Endothelial cell (in vitro differentiated cells): Measurements from ENCODE around the gene ATP23. TPM values are rescaled to one million over a fixed set of nuclear protein-coding genes. Genes with fewer than 3 reads are reported as not detected.

Experiments
- DNase-seq: peaks from one replicate; pipeline ENCODE4 v3.0.0; 2021; ENCODE audit warnings: low spot score
- H3K27ac Mint-ChIP-seq: one replicate; pipeline ENCODE4 v1.8.0; 2021; ENCODE audit warnings: mixed read lengths, inconsistent platforms; ENCODE audit not compliant: unreplicated experiment
- H3K27me3 Mint-ChIP-seq: one replicate; pipeline ENCODE4 v1.8.0; 2021; ENCODE audit warnings: mild to moderate bottlenecking, moderate library complexity, mixed read lengths, inconsistent platforms; ENCODE audit not compliant: unreplicated experiment
- H3K36me3 Mint-ChIP-seq: one replicate; pipeline ENCODE4 v1.8.0; 2021; ENCODE audit warnings: mild to moderate bottlenecking, low read depth, mixed read lengths, inconsistent platforms; ENCODE audit not compliant: unreplicated experiment
- H3K4me1 Mint-ChIP-seq: one replicate; pipeline ENCODE4 v1.8.0; 2021; ENCODE audit warnings: mild to moderate bottlenecking, mixed read lengths, inconsistent platforms; ENCODE audit not compliant: unreplicated experiment
- H3K4me3 Mint-ChIP-seq: one replicate; pipeline ENCODE4 v1.8.0; 2021; ENCODE audit warnings: mild to moderate bottlenecking, mixed read lengths, inconsistent platforms; ENCODE audit not compliant: unreplicated experiment
- H3K9me3 Mint-ChIP-seq: one replicate; pipeline ENCODE4 v1.8.0; 2021; ENCODE audit warnings: mixed read lengths, inconsistent platforms; ENCODE audit not compliant: unreplicated experiment
- total RNA-seq: library from RNA; stranded (reverse); fragmentation: NEBNext Ultra II Directional; extraction: Animal tissue kit (Norgen Biotek cat#: 25700); gene quantifications from one replicate; pipeline ENCODE4 v1.2.1, GENCODE V29; 2021; ENCODE audit not compliant: unreplicated experiment
- TF ChIP-seq, protein P1 (sequence below): fragments of 200-600 bp; sonication (generic); IDR thresholded peaks from one replicate; pipeline ENCODE4 v1.5.0; 2021; ENCODE audit warnings: antibody characterized with exemption; ENCODE audit not compliant: unreplicated experiment

The ATP23 gene
- total RNA-seq, 1 donor from 2014 or later, result 3.1 TPM

GRCh38 chr12:57989838-57990237 is 48.5 kb downstream of the ATP23 start:
- H3K4me1 Mint-ChIP-seq, result no peaks in the 10 kb centered on the region
- no peak overlapping the region for H3K27ac Mint-ChIP-seq
- H3K9me3 Mint-ChIP-seq, result no peaks in the 10 kb centered on the region
- DNase-seq, result no peak
- H3K27me3 Mint-ChIP-seq, result no peaks in the 10 kb centered on the region
- no peak overlapping the region for H3K4me3 Mint-ChIP-seq
- H3K36me3 Mint-ChIP-seq, result no peaks in the 10 kb centered on the region
- TF ChIP-seq, protein P1, sequence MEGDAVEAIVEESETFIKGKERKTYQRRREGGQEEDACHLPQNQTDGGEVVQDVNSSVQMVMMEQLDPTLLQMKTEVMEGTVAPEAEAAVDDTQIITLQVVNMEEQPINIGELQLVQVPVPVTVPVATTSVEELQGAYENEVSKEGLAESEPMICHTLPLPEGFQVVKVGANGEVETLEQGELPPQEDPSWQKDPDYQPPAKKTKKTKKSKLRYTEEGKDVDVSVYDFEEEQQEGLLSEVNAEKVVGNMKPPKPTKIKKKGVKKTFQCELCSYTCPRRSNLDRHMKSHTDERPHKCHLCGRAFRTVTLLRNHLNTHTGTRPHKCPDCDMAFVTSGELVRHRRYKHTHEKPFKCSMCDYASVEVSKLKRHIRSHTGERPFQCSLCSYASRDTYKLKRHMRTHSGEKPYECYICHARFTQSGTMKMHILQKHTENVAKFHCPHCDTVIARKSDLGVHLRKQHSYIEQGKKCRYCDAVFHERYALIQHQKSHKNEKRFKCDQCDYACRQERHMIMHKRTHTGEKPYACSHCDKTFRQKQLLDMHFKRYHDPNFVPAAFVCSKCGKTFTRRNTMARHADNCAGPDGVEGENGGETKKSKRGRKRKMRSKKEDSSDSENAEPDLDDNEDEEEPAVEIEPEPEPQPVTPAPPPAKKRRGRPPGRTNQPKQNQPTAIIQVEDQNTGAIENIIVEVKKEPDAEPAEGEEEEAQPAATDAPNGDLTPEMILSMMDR, result no peak

GRCh38 chr12:57990241-57990883 is 49.0 kb downstream of the ATP23 start:
- Mint-ChIP-seq H3K36me3 (no peaks in the 10 kb centered on the region), H3K27me3 (no peaks in the 10 kb centered on the region), H3K27ac (no peak overlapping the region), H3K4me3 (no peak overlapping the region), H3K9me3 (no peaks in the 10 kb centered on the region), H3K4me1 (no peaks in the 10 kb centered on the region)
- no peak for DNase-seq
- TF ChIP-seq, protein P1, result no peak

- Mint-ChIP-seq H3K36me3 (no peaks in the 10 kb centered on the region), H3K27ac (no peak overlapping the region), H3K9me3 (no peaks in the 10 kb centered on the region), H3K27me3 (no peaks in the 10 kb centered on the region), H3K4me1 (no peaks in the 10 kb centered on the region), H3K4me3 (no peak overlapping the region)
- no peak for DNase-seq
- TF ChIP-seq, protein P1, result no peak
These were observed 50.6 kb downstream of the ATP23 start for GRCh38 chr12:57992001-57992400.

GRCh38 chr12:57993030-57993429 is 51.7 kb downstream of the ATP23 start:
- Mint-ChIP-seq H3K36me3 (no peaks in the 10 kb centered on the region), H3K4me1 (no peaks in the 10 kb centered on the region), H3K27ac (no peak overlapping the region), H3K9me3 (no peaks in the 10 kb centered on the region), H3K27me3 (no peaks in the 10 kb centered on the region), H3K4me3 (no peak overlapping the region)
- TF ChIP-seq, protein P1, result no peak
- DNase-seq, result no peak

GRCh38 chr12:57993834-57994233 is 52.5 kb downstream of the ATP23 start:
- Mint-ChIP-seq H3K4me3 (no peak overlapping the region), H3K9me3 (peaks cover 2% of the 10 kb centered on the region), H3K4me1 (no peaks in the 10 kb centered on the region), H3K27me3 (no peaks in the 10 kb centered on the region), H3K36me3 (peaks cover 1% of the 10 kb centered on the region), H3K27ac (no peak overlapping the region)
- TF ChIP-seq, protein P1, result no peak
- no peak for DNase-seq
